CD4-positive, alpha-beta T cell treated with Interferon alpha-2 for 1 hour (primary cell): ENCODE results near the gene CMKLR1.

Experiments
- DNase-seq, 2 donors: peaks; one replicate each; pipeline ENCODE4 v3.0.0-alpha.2; 2020 to 2022

The CMKLR1 gene

DNA sequence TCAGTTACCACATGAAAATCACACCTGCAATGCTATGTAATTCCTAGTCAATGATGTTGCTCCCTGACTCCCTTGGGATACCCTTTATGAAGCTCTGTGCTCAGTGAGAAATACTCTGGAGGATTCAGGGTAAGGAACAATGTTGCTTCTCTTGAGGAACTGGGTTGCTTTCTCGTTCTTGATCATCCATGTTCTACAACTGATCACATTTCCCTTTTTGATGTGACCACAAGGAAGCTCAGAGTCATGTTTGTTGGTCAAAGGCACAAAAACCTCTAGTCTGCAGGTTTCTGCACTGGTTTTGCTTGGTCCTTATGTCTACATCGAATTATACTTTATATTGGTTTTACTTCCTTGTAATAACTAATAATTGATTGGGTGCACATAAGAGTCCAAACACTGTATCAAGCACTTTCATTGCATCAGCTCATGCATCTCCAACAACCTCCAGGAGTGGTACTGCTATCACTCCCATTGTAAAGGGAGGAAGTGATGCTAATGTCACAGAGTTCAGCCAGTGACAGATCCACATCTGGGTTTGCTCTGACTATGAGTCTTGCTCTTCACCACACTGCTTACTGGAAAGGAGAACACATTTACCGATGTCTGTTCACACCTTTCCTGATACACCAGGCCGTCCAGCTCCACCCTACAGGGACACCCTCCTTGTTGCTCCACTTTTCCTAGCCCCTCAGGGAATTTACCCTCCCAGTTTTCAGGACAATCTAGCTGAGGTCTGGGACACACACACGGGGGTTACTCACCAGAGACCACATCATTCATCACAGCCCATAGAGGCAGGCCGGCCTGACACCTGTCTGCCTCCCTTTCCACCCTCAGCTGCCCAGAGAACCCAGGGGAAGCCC is 41.0 kb downstream of the CMKLR1 start:
- DNase-seq: no peak

- no peak for DNase-seq
These were observed 41.7 kb downstream of the CMKLR1 start for GRCh38 chr12:108297424-108297823.

GRCh38 chr12:108296945-108297344 is 42.2 kb downstream of the CMKLR1 start:
- DNase-seq: no peak

DNA sequence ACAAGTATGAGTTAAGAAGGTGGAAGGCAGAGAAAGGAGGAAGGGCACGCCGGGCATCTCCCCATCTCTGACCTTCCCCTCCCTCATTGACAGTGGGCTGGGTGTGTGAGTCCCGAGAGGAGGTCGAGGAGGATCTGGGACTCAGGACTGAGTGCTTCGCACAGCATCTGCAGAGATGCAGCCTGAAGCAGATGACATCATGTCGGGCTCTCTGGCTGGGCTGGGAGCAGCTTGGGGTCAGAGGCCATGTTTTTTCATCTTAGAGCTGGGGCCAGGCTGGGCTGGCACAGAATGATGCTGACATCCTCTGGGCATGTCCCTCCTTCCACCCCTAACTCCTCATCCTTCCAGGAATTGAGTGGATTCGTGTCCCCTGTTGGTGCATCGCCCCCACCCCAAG is 43.5 kb downstream of the CMKLR1 start:
- no peak for DNase-seq

GRCh38 chr12:108289350-108290161 is 49.6 kb downstream of the CMKLR1 start:
- no peak for DNase-seq

- DNase-seq: no peak
These were observed 51.9 kb downstream of the CMKLR1 start for GRCh38 chr12:108287227-108287626.

DNA sequence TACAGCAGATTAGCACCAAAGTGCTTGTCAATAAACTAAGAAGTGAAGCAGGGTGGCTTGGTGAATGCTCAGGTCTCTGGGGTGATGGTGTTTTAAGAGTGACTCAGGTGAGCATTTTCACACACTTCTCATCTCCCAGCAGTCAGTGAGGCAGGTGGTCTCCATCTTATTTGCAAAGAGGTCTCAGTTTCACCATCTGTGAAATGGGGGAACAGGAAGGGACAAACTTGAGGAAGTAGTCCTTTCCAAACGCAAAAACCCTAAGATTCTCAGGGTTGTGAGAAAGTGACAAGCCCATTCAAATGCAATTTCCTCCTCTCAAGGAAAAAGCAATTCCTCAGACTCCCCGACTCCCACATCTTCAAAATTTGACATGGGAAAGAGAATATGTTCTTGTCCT is 54.1 kb downstream of the CMKLR1 start:
- DNase-seq: no peak

GRCh38 chr12:108284163-108284562 is 54.9 kb downstream of the CMKLR1 start:
- no peak for DNase-seq

DNA sequence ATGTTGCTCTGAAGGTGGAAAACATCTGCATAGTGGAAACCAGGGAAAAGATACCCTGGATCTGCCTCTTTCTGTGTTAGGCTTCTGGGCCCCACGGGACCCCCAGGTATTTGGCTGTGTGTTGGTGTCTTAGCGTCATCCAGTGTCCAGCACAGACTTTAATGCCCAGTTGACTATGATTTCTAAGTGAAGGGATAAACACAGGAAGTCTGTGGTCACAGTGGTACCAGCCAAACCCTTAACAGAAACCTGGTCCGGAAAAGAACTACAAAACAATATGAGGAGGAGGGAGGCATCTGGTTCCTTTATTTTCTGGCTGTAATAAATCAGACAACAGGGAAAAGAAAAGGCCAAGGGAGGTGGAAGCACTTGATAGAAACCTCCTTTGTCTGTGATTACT is 56.4 kb downstream of the CMKLR1 start:
- no peak for DNase-seq

- no peak for DNase-seq
These were observed 57.0 kb downstream of the CMKLR1 start for GRCh38 chr12:108282160-108282559.

- DNase-seq: no peak
These were observed 61.5 kb downstream of the CMKLR1 start for GRCh38 chr12:108277613-108278012.

- no peak for DNase-seq
These were observed 65.9 kb downstream of the CMKLR1 start for GRCh38 chr12:108273217-108273616.

DNA sequence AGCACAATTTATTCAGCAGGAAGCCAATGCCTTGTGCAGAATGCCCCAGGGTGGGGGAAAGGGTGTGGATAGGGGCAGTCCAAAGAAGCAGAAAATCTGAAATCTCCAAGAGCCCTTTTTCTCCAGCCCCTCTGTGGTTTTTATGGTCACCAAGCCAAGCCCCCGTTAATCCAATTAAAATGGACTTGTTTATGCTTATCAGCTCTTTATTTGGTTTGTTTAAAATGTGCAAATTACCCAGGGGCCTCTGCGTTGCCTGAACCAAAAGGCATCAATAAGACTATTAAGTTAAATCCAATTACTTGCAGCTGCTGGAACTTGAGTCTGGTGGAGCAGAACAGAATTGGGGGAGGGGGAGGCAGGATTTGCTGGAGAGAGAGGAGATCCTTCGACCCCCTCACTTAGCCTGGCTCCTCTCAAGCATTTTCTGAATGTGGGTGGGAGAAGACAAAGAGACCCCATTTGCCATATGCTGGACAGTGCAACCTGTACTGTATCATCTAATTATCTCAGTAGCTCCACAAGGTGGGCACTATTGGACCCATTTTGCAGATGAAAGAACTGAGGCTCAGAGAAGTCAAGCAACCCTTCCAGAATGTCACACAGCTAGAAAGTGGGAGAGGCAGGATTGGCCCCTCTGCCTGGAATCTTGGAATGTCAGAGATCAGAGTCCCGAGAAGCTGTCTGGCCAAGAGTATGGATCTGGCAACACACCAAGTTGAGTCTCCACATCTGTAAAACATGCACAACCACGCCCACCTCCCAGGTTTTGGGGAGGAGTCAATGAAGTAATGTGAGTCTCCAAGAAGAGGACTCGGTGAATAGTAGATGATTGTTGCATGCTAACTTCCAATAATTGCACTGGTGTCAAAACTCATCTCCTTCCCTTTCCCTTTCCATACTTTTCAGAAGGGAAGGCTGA is 66.9 kb downstream of the CMKLR1 start:
- no peak for DNase-seq

GRCh38 chr12:108270849-108271143 is 68.3 kb downstream of the CMKLR1 start:
- no peak for DNase-seq

DNA sequence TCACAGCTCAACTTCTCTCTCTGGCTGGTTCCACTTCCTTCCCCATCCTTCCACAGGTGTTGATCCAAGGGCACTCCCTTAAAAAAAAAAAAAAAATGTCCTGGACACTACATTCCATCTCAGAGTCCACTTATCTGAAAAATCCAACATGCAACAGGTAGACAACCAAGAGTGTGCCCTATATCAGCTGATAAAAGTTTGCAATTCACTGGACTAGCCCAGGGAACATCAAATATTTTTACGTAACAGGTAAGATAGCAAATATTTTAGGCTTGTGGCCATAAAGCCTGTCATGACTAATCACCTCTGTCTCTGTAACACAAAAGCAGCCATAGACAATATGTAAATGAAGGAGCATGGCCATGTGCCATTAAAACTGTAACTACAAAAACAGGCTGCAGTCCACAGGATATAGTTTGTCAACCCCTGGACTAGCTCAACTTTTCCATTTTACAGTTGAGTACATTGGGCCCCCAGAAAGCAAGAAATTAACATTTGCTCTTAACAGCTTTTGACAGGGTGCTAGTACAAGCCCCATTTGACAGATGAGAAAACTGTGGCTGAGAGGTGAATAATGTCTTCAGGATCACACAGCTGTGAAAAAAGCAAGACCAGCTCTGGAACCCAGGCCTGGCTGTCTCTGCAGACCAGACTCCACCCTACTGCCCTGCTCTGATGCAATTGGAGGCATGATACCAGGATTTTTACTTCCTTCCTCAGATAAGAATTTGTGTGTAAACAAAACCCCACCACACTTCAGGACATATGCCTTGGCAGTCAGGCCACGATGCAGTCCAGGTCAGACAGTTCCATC is 68.9 kb downstream of the CMKLR1 start:
- no peak for DNase-seq

- DNase-seq: no peak
These were observed 69.9 kb downstream of the CMKLR1 start for GRCh38 chr12:108269224-108269623.

DNA sequence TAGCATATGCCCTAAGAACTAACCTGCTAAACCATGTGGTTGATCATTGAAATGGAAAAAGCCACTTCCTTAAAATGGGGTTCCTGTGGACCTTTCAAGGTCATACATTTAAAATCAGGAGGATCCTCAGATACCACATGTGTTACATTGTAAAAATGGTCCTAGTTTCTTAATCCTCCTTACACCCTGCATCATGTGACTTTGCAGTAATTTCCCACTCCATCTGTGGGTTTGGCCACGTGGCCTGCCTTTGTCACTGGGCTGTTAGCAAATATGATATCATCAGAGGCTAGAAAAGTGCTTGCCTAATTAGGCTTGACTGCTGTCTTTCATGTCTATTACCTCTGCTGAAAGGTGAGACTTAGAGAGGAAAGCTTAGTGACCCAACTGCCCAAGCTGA is 70.7 kb downstream of the CMKLR1 start:
- DNase-seq: peak; percentile 7 to 30

GRCh38 chr12:108267450-108267849 is 71.7 kb downstream of the CMKLR1 start:
- DNase-seq: no peak

GRCh38 chr12:108266131-108266530 is 73.0 kb downstream of the CMKLR1 start:
- DNase-seq: no peak

GRCh38 chr12:108265505-108265904 is 73.6 kb downstream of the CMKLR1 start:
- DNase-seq: no peak

GRCh38 chr12:108260969-108261368 is 78.1 kb downstream of the CMKLR1 start:
- no peak for DNase-seq

- no peak for DNase-seq
These were observed 79.1 kb downstream of the CMKLR1 start for GRCh38 chr12:108260039-108260438.
